GM12878 (cell line): ENCODE results near the gene SSBP4. TPM values are rescaled to one million over a fixed set of nuclear protein-coding genes. Genes with fewer than 3 reads are reported as not detected.

ENCODE experiments used
- ATAC-seq: fragments of 200-7000 bp; cut with Tn5 transposase; 3 replicates; pipeline ENCODE4 v1.9.1; 2020; ENCODE audit warnings: mild to moderate bottlenecking, moderate library complexity
- BruUV-seq: library from RNA; stranded (reverse); fragments of 400-500 nt; replicated peaks from 2 replicates; lab custom pipeline; 2021; lab: Mats Ljungman, UMichigan
- CTCF ChIA-PET: fragments of 300-600 bp; sonication (Branson Sonifier 250); formaldehyde crosslinking; extraction: SDS; loops from one replicate; lab custom pipeline; 2021; ENCODE audit warnings: inconsistent platforms; lab: Yijun Ruan, JAX
- POLR2A ChIA-PET: fragments of 350-600 bp; formaldehyde crosslinking; extraction: SDS; loops from one replicate; lab custom pipeline; 2021; ENCODE audit warnings: inconsistent platforms; lab: Charles Lee
- RAD21 ChIA-PET: fragments of 300-600 bp; sonication (Branson Sonifier 250); formaldehyde crosslinking; loops from one replicate; lab custom pipeline; 2023; ENCODE audit warnings: antibody characterized with exemption; ENCODE audit not compliant: unreplicated experiment; lab: Charles Lee
- SMC1A ChIA-PET: fragments of 300-600 bp; sonication (Branson Sonifier 250); formaldehyde crosslinking; loops from one replicate; lab custom pipeline; 2023; ENCODE audit not compliant: unreplicated experiment, uncharacterized antibody; lab: Charles Lee
- DNase-seq: peaks from one replicate; pipeline ENCODE4 v3.0.0-alpha.2; 2011; ENCODE audit warnings: low read depth, low spot score
- FAIRE-seq: peaks from 3 replicates; lab custom pipeline; 2011; peaks lifted over from hg19 to GRCh38; lab: Jason Lieb, UNC
- H2AFZ ChIP-seq: 2 replicates; pipeline ENCODE4 v1.6.0; 2011; ENCODE audit warnings: low read depth, low read length, control low read depth; ENCODE audit not compliant: control insufficient read depth
- H3K27ac ChIP-seq: 2 replicates; pipeline ENCODE4 v1.5.1; 2011; ENCODE audit warnings: control low read depth; ENCODE audit not compliant: control insufficient read depth, insufficient read depth
- H3K27me3 ChIP-seq, 2 experiments: replicated peaks in 1 of 2; 2 replicates each; pipeline versions ENCODE4 v1.6.0 to v1.6.1; 2011; ENCODE audit warnings: low read length in 1 of 2; ENCODE audit not compliant: control insufficient read depth in 2 of 2, insufficient read depth in 2 of 2
- H3K36me3 ChIP-seq, 2 experiments: 2 replicates each; pipeline ENCODE4 v1.5.1; 2011; ENCODE audit warnings: low read length in 1 of 2; ENCODE audit not compliant: control insufficient read depth in 2 of 2, insufficient read depth in 2 of 2
- H3K4me1 ChIP-seq: 2 replicates; pipeline ENCODE4 v1.6.1; 2011; ENCODE audit warnings: mild to moderate bottlenecking, low read length, moderate library complexity, mixed read lengths; ENCODE audit not compliant: control insufficient read depth, insufficient read depth
- H3K4me2 ChIP-seq: 2 replicates; pipeline ENCODE4 v1.6.0; 2011; ENCODE audit warnings: control low read depth; ENCODE audit not compliant: control insufficient read depth, insufficient read depth
- H3K4me3 ChIP-seq: fragments of 200-600 bp; sonication (generic); 2 replicates; pipeline ENCODE4 v1.5.1; 2016
- H3K79me2 ChIP-seq: 2 replicates; pipeline ENCODE4 v1.6.0; 2011; ENCODE audit warnings: low read length; ENCODE audit not compliant: control insufficient read depth, insufficient read depth
- H3K9ac ChIP-seq: 2 replicates; pipeline ENCODE4 v1.8.0; 2011; ENCODE audit warnings: low read length, control low read depth, mixed read lengths; ENCODE audit not compliant: control insufficient read depth, insufficient read depth
- H3K9me3 ChIP-seq: replicated peaks from 3 replicates; pipeline ENCODE4 v1.5.1; 2011; ENCODE audit warnings: mild to moderate bottlenecking, low read length; ENCODE audit not compliant: control insufficient read depth, insufficient read depth
- H4K20me1 ChIP-seq: 2 replicates; pipeline ENCODE4 v1.6.0; 2011; ENCODE audit not compliant: control insufficient read depth, insufficient read depth
- ATF7 ChIP-seq: fragments of 450-650 bp; IDR thresholded peaks from 2 replicates; pipeline ENCODE4 v1.6.1; 2016; ENCODE audit warnings: low read depth, mild to moderate bottlenecking
- BHLHE40 ChIP-seq, 2 experiments: fragments of 450-650 bp in 1 of 2; IDR thresholded peaks; 2 replicates each; pipeline ENCODE4 v1.6.1; 2011 to 2017; ENCODE audit warnings: low read depth in 2 of 2, borderline replicate concordance in 1 of 2, improper control_type of control experiment in 1 of 2, low read length in 1 of 2, mild to moderate bottlenecking in 1 of 2
- CBX3 ChIP-seq: fragments of 200-600 bp; sonication (generic); IDR thresholded peaks from 2 replicates; pipeline ENCODE4 v1.6.1; 2016; ENCODE audit warnings: low read depth, borderline replicate concordance
- JUND ChIP-seq: IDR thresholded peaks from 2 replicates; pipeline ENCODE4 v1.6.1; 2012; ENCODE audit warnings: low read depth, mild to moderate bottlenecking, low read length, improper control_type of control experiment, moderate library complexity
- MYC ChIP-seq: IDR thresholded peaks from 2 replicates; pipeline ENCODE4 v1.6.1; 2011; ENCODE audit warnings: mild to moderate bottlenecking, low read length, moderate library complexity, inconsistent platforms; ENCODE audit not compliant: insufficient read depth, insufficient replicate concordance, insufficient read length, severe bottlenecking
- NR2C1 ChIP-seq: fragments of 450-650 bp; IDR thresholded peaks from 2 replicates; pipeline ENCODE4 v1.6.1; 2017; ENCODE audit warnings: antibody characterized with exemption, mild to moderate bottlenecking, moderate library complexity
- PAX8 ChIP-seq: fragments of 450-650 bp; IDR thresholded peaks from 2 replicates; pipeline ENCODE4 v1.6.1; 2017; ENCODE audit warnings: mild to moderate bottlenecking, moderate library complexity
- POU2F2 ChIP-seq: IDR thresholded peaks from 3 replicates; pipeline ENCODE4 v1.6.1; 2011; ENCODE audit warnings: low read depth, mild to moderate bottlenecking, low read length, borderline replicate concordance
- SMAD1 ChIP-seq: fragments of 450-650 bp; IDR thresholded peaks from 2 replicates; pipeline ENCODE4 v1.6.1; 2018; ENCODE audit warnings: mild to moderate bottlenecking, low read depth; ENCODE audit not compliant: partially characterized antibody
- SPI1 ChIP-seq: IDR thresholded peaks from 2 replicates; pipeline ENCODE4 v1.6.1; 2011; ENCODE audit warnings: low read depth, mild to moderate bottlenecking, low read length, moderate library complexity, borderline replicate concordance; ENCODE audit not compliant: insufficient read depth
- TAF1 ChIP-seq: IDR thresholded peaks from 2 replicates; pipeline ENCODE4 v1.6.1; 2011; ENCODE audit warnings: mild to moderate bottlenecking, low read depth, low read length, borderline replicate concordance
- YY1 ChIP-seq: IDR thresholded peaks from 2 replicates; pipeline ENCODE4 v1.6.1; 2011; ENCODE audit warnings: low read depth, mild to moderate bottlenecking, low read length
- ZBTB11 ChIP-seq: fragments of 450-650 bp; formaldehyde crosslinking; IDR thresholded peaks from 2 replicates; pipeline ENCODE4 v1.5.0; 2022; ENCODE audit warnings: mild to moderate bottlenecking, missing genetic modification characterization
- ZNF207 ChIP-seq: fragments of 450-650 bp; IDR thresholded peaks from 2 replicates; pipeline ENCODE4 v1.6.1; 2014; ENCODE audit warnings: antibody characterized with exemption, mild to moderate bottlenecking, borderline replicate concordance
- ZNF217 ChIP-seq: fragments of 450-650 bp; IDR thresholded peaks from 2 replicates; pipeline ENCODE4 v1.6.1; 2017; ENCODE audit warnings: antibody characterized with exemption, mild to moderate bottlenecking
- ZNF384 ChIP-seq: IDR thresholded peaks from 2 replicates; pipeline ENCODE4 v1.6.1; 2012; ENCODE audit warnings: low read depth, mild to moderate bottlenecking, low read length, improper control_type of control experiment, borderline replicate concordance
- WGBS: methylation state at CpG from one replicate; pipeline ENCODE4 v1.1.6; 2016; ENCODE audit warnings: low lambda C conversion rate; ENCODE audit not compliant: insufficient replicate concordance, insufficient coverage; ENCODE audit errors: missing lambda C conversion rate; 5-methylcytosine and 5-hydroxymethylcytosine counted together
- in situ Hi-C: fragments of 300-500 bp; cut with MboI; formaldehyde crosslinking; loops from 9 replicates; pipeline ENCODE4 v1.14.3; 2018; ENCODE audit warnings: mixed read lengths
- intact Hi-C: fragments of 100-400 bp; cut with micrococcal nuclease; formaldehyde crosslinking; loops from one replicate; pipeline ENCODE4 v1.14.2; 2022; ENCODE audit not compliant: unreplicated experiment
- polyA plus RNA-seq, 11 experiments: library from polyadenylated mRNA; depleted of rRNA in 4 of 11; unstranded in 6 of 11; stranded (reverse) in 5 of 11; fragments of >200 nt; fragmentation: Nextera tagmentation in 4 of 11; fragmentation: Illumina TruSeq in 1 of 11; extraction: Ambion mirVana in 4 of 11; extraction: Trizol in 1 of 11; gene quantifications; 1 replicate in 1 of 11; 2 replicates in 10 of 11; pipeline versions ENCODE4 v1.2.1 to v1.2.3, GENCODE V29; 2011 to 2016; ENCODE audit warnings: inconsistent platforms in 2 of 11, missing spikeins in 2 of 11, low read depth in 1 of 11
- total RNA-seq, 4 experiments: library from RNA; depleted of rRNA in 3 of 4; stranded (reverse); fragments of >200 nt in 3 of 4; fragmentation: Illumina TruSeq in 1 of 4; extraction: Trizol in 1 of 4; gene quantifications; 2 replicates each; pipeline versions ENCODE4 v1.2.1 to v1.2.3, GENCODE V29; 2013 to 2021

SSBP4 gene
- total and polyA plus RNA-seq, 10 of the 15 experiments (the other 5 are each of a cell fraction or from before 2014, with no cell fraction given): 0.37 to 150 (median 38.9) TPM

- no peak for TF ChIP-seq CBX3
- TF ChIP-seq PAX8: no peak
- TF ChIP-seq ZNF217: no peak
- no peak for TF ChIP-seq MYC
- TF ChIP-seq SMAD1: no peak
- no peak for TF ChIP-seq ZBTB11 (CRISPR knock-in tag)
- TF ChIP-seq, all 136 proteins: peak for 0
Measured at GRCh38 chr19:18456974-18457373, 37.8 kb downstream of the SSBP4 start (continued).

GRCh38 chr19:18457483-18458331 lies 38.5 kb downstream of the SSBP4 start:
- DNase-seq (no peak), ATAC-seq (no peak), FAIRE-seq (no peak)
- ChIA-PET SMC1A (no interaction called here), CTCF (interaction anchor here (1.4 kb wide), 1 partner anchor 12 kb away, joined by 6 read pairs; no protein-coding TSS in a partner anchor), POLR2A (no interaction called here), RAD21 (no interaction called here)
- Histone ChIP-seq H3K9me3 (no peaks in the 10 kb centered on the region), H3K4me1 (no peaks in the 10 kb centered on the region), H2AFZ (no peak overlapping the region), H3K9ac (no peak overlapping the region), H3K36me3 (peaks cover 19 to 36% of the 10 kb centered on the region in 2 experiments; a peak in 3 of 4 replicates), H3K79me2 (no peaks in the 10 kb centered on the region), H4K20me1 (peaks cover 4% of the 10 kb centered on the region; the same call in 1 of the 2 replicates), H3K27ac (no peak overlapping the region), H3K4me3 (no peak overlapping the region), H3K27me3 (no peaks in the 10 kb centered on the region), H3K4me2 (no peak overlapping the region)
- WGBS: 92% methylated on average over 21 of the region's 21 CpGs
- no TSS peak for BruUV-seq
- in situ Hi-C loops (loop anchor here (10.0 to 25.0 kb wide), 2 partner anchors 217 to 405 kb away; no protein-coding TSS in a partner anchor), intact Hi-C loops (loop anchor here (10.0 kb wide), 1 partner anchor 387 kb away; no protein-coding TSS in a partner anchor)
- TF ChIP-seq ZNF384 (no peak), YY1 (no peak), TAF1 (no peak), POU2F2 (no peak), JUND (no peak), SPI1 (no peak), ATF7 (no peak), ZNF207 (no peak), NR2C1 (no peak), BHLHE40 (IDR thresholded peaks at IDR 0.05; ENCODE audit: borderline replicate concordance in 1 of 2, low read depth in 2 of 2, low read length in 1 of 2) (no peak)
